Myocyte (in vitro differentiated cells): Measurements from ENCODE around the gene ASTN2. TPM values are rescaled to one million over a fixed set of nuclear protein-coding genes. Genes with fewer than 3 reads are reported as not detected.
"Not testable (repeated sequence)": the region's sequence is repeated elsewhere in the genome, so short reads cannot be mapped to it uniquely, and the experiment has no call there.

Experiments used
- DNase-seq: peaks from one replicate; pipeline ENCODE4 v3.0.0-alpha.2; 2012; ENCODE audit warnings: low read depth
- total RNA-seq: library from RNA; depleted of rRNA; stranded (reverse); fragments of >200 nt; gene quantifications from 2 replicates; pipeline ENCODE4 v1.2.3, GENCODE V29; 2014

The ASTN2 gene
- total RNA-seq, 1 donor from 2014 or later, result 25.3 TPM

DNA sequence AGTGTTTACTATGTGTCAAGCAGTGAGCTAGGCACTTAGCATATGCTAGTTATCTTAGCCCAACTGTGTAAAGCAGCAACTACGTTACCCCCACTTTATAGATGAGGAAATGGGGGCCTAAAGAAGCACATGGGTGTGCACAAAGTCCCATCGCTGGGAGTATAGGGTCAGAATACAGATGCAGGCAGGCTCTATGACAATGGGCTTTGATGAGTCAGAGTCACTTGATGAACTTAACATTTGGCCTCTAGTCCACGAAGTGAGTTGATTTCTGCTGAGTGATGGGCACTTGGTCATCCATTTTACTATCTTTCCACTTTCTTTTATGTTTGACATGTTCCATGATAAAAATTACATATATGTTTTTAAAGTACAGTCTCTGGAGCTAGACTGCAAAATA, 523.4 kb downstream of the ASTN2 start:
- no peak for DNase-seq

DNA sequence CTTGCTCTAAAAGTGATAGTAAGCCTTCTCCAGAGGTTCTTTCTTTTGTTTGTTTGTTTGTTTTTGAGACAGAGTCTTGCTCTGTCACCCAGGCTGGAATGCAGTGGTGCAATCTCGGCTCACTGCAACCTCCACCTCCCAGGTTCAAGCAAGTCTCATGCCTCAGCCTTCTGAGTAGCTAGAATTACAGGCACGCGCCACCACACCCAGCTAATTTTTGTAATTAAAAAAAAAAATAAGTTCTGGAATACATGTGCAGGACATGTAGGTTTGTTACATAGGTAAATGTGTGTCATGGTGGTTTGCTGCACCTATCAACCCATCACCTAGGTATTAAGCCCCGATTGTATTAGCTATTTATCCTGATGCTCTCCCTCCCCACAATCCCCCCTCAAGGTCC, 526.4 kb downstream of the ASTN2 start:
- not testable (repeated sequence) for DNase-seq

DNA sequence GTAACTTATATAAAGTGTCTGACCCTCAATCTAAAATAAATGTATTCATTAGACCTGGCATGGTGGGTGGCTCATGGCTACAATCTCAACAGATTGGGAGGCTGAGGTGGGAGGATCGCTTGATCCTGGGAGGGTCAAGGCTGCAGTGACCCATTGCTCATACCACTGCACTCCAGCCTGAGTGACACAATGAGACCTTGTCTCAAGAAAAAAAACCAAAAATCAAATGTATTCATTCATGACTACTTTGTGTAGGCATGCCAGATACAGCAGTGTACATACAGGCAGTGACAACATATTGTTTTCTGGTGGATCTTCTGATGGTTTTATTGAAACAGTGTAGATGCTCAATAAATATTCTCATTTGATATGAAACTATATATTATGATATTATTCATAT, 526.8 kb downstream of the ASTN2 start:
- DNase-seq, result no peak

DNA sequence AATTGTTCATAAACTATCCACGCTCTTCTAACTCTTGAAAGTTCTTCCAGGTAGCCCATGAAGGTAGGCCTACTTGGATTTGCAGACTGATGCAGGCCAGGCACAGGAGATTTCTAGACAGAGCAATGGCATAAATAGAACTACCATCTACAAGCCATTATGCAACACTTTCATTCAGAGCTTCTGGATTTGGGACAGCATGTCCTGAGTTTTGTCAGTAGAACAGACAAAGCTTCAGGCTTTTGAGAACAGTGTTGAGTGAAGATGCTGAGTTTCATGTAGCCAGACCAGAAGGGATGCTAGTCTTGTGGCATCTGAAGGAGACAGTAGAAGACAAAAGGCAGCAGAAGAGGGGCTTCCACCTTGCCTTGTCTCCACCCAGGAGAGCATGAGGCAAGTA, 531.2 kb downstream of the ASTN2 start:
- DNase-seq, result no peak

DNA sequence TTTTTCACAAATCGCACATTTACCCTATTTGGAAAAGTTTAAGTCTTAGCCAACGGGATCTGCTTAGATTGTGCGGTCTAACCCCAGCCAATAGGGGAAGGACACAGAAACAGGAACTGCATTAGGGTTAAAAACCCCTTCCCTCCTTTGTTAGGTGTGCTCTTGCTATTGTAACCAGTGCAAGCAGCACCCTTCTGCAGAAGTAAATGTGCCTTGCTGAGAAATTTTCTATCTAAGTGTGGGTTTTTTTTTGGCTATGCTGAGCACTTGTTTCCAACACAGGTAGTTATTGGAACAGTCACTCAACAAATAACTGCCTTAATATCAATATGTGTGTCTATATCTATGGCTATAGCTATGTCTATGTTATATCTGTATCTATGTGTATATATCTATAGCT, 537.8 kb downstream of the ASTN2 start:
- DNase-seq, result no peak

DNA sequence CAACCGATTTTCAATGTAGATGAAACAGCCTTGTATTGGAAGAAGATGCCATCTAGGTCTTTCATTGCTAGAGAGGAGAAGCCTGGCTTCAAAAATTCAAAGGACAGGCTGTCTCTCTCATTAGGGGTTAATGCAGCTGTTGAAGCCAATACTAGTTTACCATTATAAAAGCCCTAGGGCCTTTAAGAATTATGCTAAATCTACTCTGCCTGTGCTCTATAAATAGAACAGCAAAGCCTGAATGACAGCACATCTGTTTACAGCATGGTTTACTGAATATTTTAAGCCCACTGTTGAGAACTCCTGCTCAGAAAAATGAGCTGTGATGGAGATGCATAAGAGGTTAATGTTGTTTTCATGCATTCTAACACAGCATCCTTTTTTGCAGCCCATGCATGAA, 539.3 kb downstream of the ASTN2 start:
- DNase-seq, result no peak

DNA sequence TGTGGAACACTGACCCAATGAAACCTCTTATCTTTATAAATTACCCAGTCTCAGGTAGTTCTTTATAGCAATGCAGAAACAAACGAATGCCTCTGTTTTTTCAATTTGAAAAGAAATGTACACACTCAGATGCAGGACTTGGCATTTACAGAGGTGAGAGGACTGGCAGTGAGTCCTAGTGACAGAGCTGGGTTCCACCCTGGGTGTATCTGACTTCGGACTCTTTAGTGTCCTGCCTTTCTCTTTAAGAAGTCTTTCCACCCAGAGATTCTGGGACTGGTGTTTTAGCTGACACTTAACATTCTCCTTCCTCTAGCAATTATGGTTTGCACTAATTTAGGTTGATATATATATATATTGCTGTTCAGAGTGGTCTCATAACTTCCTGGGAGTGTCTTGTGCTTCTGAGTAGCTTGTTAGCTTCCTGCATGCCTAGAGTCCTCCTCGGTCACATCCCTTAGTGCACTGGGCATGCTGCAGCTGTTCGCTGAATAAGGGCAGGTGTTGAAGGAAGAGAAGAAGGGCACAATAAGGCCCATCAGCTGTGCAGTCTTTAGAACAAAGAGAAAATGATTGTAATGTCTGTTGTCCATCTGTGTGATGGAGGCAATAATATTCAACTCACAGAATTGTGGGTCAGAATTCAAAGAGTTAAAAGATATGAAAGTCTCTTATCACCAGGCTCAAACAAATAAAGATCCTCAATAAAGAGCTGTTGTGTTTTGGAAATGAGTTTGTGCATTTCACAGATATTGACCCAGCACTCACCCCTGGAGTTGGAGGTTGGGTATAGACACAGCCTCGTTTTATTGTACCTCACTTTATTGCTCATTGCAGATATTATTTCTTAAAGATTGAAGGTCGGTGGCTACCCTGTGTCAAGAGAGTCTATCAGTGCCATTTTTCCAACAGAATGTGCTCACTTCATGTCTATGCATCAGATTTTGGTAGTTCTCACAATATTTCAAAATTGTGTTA, 540.6 kb downstream of the ASTN2 start:
- peak; percentile 85 for DNase-seq

DNA sequence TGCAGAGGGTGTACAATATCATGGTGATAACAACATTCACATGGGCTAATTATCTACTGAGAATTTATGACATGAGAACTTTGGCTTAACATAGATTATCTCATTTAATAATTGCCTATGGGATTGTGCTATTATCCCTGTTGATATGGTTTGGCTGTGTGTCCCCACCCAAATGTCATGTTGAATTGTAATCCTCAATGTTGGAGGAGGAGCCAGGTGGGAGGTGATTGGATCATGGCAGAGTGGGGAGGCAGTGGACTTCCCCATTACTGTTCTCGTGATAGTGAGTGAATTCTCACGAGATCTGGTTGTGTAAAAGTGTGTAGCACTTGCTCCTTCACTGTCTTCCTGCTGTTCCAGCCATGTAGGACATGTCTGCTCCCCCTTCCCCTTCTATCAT, 541.4 kb downstream of the ASTN2 start:
- no peak for DNase-seq

DNA sequence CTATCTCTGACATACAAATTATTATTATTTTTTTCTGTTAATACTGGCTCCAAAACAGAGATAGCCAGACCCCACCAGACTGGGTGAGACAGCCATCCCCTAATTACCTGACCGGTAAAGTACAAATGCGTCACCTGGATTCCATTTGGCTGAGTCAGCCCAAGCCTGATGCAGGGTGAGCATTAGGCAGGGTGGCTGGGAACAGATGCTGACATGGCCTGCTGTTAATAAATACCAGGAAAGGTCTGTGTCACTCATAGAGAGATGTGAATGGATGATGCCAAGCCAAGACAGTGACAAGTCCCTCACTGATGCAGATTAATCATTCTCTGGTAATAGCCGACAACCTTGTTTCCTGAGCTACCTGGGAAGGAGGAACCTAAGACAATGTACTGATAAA, 544.3 kb downstream of the ASTN2 start:
- DNase-seq, result peak; percentile 32

DNA sequence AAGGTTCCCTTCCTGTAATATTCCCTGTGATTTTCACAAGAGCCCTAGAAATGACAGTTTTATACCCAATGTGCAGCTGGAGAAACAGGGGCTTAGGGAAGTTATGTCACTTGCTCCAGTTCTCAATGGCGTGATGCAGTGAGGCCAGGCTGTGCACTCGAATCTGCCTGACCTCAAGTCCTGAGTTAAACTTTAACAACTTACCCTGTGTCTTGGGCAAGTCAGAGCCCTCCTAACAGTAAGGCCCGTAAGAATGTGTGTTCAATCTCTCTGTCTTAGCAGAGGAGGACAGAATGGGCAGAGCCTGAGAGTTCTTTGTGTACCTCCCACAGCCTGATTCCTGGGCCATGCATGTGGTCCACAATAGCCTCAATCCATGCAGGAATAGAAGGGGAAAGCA, 546.7 kb downstream of the ASTN2 start:
- DNase-seq, result no peak

DNA sequence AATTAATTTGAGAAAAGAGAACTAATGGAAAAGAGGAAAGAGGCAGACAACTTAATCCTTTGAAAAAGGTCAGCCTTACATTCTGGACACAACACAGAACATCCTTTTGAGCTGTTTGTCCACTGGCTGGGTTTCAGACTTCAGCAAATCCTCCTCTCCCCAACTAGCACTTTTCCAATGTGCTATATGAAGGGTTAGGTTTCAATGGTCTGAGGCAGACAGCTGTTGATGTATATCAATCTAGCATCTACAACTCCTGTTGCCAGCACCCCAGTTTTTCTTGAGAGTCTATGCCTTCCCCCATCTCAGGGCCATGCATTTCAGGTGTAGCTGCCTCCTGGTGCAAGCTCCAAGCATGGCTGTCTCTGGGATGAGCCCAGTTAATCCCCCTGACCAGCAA, 553.5 kb downstream of the ASTN2 start:
- DNase-seq, result no peak

DNA sequence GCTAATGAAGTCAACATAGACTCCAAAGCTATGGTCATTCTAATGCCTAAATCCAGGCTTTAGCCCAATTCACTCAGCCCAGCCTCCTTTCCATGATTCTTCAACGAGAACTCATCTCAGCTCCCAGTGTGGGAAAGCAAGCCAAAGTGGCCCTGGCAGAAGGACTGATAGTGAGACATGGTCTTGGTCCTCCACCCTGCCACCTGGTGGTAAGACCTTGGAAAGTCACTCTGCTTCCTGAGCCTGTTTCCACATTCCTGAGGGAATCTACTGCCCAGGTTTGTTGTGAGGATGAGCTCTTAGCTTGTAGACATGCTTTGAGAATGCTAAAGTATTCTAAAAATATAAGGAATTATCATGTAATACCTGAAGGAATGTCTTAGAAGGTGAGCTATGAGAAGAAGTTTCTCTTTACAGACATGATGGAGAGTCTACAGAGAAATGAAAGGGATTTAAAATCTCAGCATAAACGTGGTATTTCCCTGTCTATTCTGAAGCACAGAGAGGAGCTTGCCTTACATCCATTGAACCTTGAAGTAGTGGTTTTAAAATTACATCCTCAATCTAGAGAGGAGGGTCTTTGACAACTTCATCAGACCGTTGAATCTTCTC, 554.2 kb downstream of the ASTN2 start:
- peak; percentile 77 for DNase-seq

DNA sequence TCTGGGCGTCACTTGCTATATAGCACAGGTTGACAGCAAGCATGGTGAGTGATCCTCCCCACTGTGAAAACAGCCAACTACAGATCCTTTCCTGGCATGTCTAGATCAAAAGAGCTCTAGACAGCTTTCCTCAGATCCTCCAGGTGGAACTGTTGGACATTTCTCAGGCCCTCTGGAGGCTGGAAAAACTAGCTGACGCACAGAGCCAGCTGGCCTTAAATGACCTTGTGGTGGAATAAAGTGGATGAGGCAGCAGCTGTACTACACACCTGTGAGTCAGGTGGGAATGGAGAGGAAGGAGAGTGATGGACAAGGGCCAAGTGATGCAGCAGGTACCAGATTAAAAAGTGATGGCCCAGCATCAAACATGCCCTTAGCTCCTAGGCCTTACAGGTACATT, 555.1 kb downstream of the ASTN2 start:
- no peak for DNase-seq

DNA sequence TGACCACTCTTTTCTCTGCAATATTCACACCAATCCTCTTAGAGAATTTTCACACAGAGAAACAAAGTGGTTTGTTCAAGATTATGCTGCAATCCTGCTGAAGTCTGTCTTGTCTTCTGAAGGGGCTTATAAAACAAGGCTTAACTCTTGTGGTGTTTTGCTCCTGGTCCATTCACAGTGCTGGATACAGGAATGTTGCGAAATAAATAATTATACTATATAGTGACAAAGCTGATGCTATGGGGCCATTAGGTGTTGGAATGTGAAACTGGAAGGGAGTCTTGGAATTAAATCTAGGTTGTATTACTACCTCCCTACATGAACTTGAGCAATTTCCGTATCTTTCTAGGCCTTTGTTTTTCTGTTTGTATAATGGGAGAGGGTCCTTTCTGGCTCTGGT, 557.5 kb downstream of the ASTN2 start:
- DNase-seq, result no peak

DNA sequence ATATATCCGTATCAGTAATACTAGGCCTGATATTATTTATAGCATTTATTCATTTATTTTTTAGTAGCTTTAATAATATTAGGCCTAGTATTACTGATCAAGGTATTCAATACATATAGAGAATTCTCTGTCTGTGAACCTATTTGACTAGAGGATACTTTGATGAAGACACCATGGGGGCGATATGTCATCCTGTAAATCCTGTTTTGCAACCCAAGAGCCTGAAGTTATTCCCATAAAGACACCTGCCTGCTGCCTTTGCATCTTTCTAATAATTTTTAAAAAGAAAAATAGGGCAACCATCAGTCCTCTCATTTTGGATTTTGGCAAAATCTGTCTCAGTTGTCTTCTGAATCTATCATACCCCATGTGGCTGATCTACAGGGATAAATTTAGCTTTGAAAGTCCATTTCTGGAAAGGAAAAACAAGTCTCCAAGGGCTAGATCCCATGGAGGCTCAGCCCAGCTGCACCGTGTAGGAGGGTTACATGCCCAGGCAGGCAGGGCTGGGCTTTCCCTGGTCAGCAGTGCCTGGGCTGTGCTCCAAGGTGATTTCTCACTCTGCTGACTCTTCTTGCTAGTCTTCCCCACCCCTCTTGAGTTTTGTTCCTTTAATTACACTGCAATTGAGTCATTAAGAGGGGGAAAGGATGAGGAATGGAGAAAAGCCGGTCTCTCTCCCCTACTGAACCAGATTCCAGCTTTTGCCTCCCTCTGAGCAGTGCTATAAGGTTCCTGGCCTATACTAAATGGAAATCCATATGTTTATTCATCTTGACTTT, 558.8 kb downstream of the ASTN2 start:
- DNase-seq, result no peak

DNA sequence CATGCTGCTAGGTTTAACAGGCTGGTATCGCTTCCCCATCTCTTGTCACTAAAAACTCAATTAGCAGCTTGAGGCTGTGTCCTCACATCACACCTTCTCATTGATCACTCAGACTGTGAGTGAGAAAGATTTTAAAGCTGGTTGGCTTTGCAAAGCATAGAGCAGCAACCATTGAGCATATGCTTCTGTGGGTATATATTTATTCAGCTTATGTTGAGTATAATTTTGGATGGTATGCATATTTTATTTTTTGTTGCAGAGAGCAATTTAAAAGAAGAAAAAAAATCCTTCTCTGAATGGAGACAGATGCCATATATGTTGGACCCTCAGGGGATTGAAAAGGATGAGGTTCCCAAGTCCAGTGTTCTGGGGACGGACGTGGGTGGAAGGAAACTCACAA, 565.1 kb downstream of the ASTN2 start:
- DNase-seq, result no peak

DNA sequence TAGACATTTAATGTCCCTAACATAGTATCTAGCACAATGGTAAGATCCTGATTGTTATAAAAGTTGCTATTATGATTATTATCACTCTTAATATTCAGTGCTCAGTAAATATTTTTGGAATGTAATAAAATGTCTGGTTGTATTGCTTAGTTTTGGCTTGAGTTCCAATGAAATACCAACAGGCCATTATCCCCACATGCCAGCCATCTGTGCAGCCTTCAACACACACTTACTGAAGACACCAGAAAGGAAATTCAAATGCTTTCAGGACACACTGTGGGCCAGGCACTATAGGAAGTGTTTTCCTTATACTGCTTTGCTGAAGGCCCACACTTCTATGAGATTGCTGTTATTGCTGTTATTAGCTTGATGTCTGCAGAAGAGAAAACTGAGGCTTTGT, 570.2 kb downstream of the ASTN2 start:
- DNase-seq, result peak; percentile 53

DNA sequence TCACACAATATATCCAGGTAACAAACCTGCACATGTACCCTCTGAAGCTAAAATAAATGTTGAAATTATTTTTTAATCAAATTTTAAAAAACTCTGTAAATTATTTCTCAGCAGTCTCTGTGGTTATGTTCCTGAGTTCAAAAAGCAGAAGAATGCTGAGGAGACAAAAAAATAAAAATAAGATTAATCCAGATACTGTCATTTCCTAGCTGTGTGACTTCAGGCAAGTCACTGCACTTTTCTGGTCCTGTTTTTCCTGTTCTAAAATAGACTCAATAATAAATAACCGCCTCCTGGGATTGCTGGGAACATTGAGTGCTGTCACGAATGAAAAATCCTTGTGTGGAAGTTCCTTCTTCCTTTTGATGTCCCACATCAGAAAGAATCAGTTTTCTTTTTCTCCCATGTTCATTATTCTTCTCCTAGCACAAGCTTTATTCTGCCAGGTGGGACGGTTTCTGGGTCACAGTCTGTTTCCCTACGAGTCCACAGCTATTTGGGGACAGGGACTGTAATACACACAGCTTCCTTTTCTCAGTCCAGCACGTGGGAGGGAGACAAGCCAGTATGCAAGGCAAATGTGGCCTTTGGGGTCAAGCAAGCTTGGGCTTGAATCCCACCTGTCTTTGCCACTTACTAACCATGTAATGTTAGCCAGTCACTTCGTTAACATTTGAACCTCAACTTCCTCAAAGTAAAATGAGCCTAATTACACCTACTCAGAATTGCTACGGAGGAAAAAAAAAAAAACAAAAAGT, 570.8 kb downstream of the ASTN2 start:
- DNase-seq, result peak; percentile 92

DNA sequence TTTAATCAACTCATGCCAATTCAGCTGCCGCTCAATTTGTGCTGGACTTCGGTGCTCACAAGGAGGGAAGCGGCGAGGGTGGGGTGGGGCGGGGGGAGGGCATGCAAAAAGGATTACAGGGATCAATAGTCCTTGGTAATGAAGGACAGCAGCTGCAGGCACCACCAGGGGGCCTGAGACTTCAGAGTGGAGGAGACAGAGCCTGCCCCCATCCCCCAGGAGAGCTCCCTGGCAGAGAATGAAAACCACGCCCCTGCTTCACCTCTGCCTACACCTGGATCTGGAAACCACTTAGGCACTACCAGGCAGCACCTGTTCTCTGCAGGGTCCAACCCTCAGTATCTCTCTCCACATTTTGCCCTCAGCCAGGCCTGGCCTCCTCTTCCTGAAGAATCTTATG, 572.2 kb downstream of the ASTN2 start:
- no peak for DNase-seq

DNA sequence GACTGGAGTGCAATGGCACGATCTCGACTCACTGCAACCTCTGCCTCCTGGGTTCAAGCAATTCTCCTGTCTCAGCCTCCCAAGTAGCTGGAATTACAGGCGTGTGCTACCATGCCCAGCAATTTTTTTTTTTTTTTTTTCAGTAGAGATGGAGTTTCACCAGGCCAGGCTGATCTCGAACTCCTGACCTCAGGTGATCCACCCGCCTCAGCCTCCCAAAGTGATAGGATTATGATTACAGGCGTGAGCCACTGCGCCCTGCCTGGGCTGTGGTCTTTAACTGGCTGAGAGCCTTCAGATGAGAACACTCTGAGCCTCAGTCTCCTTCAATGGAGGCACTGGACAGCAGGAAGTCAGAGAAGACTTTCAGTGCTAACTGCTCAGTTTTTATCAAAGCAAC, 576.4 kb downstream of the ASTN2 start:
- not testable (repeated sequence) for DNase-seq
